HepG2 (cell line): ENCODE results near the gene ANAPC5. TPM values are rescaled to one million over a fixed set of nuclear protein-coding genes. Genes with fewer than 3 reads are reported as not detected.

ENCODE experiments used
- CENPBD1 ChIP-seq: sonication (generic); formaldehyde crosslinking; IDR thresholded peaks from 2 replicates; pipeline ENCODE4 v1.8.0; 2022; ENCODE audit warnings: missing genetic modification reagents, low read depth, mild to moderate bottlenecking, borderline replicate concordance
- GABPA ChIP-seq, 2 experiments: IDR thresholded peaks; 2 replicates each; pipeline ENCODE4 v1.6.1; 2011 to 2016; ENCODE audit warnings: low read depth in 2 of 2, low read length in 1 of 2, missing biosample characterization in 1 of 2, missing genetic modification characterization in 1 of 2
- KLF12 ChIP-seq: sonication (generic); formaldehyde crosslinking; IDR thresholded peaks from 2 replicates; pipeline ENCODE4 v1.4.0; 2020; ENCODE audit warnings: missing genetic modification reagents, borderline replicate concordance
- ZNF280B ChIP-seq: sonication (generic); formaldehyde crosslinking; IDR thresholded peaks from 2 replicates; pipeline ENCODE4 v1.5.0; 2020; ENCODE audit warnings: missing genetic modification reagents, mild to moderate bottlenecking, borderline replicate concordance
- ZNF563 ChIP-seq: sonication (generic); formaldehyde crosslinking; IDR thresholded peaks from 2 replicates; pipeline ENCODE4 v1.8.0; 2022; ENCODE audit warnings: mild to moderate bottlenecking, moderate library complexity, missing genetic modification reagents
- ZNF567 ChIP-seq: sonication (generic); formaldehyde crosslinking; IDR thresholded peaks from 2 replicates; pipeline ENCODE4 v1.8.1; 2023; ENCODE audit warnings: mild to moderate bottlenecking, missing genetic modification reagents, borderline replicate concordance
- ZNF670 ChIP-seq: sonication (generic); formaldehyde crosslinking; IDR thresholded peaks from 2 replicates; pipeline ENCODE4 v1.8.0; 2022; ENCODE audit warnings: mild to moderate bottlenecking, missing genetic modification reagents, borderline replicate concordance
- ZNF704 ChIP-seq: sonication (generic); formaldehyde crosslinking; IDR thresholded peaks from 2 replicates; pipeline ENCODE4 v1.8.1; 2023; ENCODE audit warnings: mild to moderate bottlenecking, inconsistent platforms, moderate library complexity, missing genetic modification reagents, borderline replicate concordance
- ZNF775 ChIP-seq: sonication (generic); formaldehyde crosslinking; IDR thresholded peaks from 2 replicates; pipeline ENCODE4 v1.4.0; 2020; ENCODE audit warnings: missing genetic modification reagents, mild to moderate bottlenecking, moderate library complexity, borderline replicate concordance
- ZNF780A ChIP-seq: sonication (generic); formaldehyde crosslinking; IDR thresholded peaks from 2 replicates; pipeline ENCODE4 v1.8.0; 2022; ENCODE audit warnings: mild to moderate bottlenecking, missing genetic modification reagents, moderate library complexity
- polyA plus RNA-seq, 8 experiments: library from polyadenylated mRNA; depleted of rRNA in 3 of 8; stranded (reverse) in 7 of 8; unstranded in 1 of 8; fragments of >200 nt; fragmentation: Illumina TruSeq in 4 of 8; extraction: Trizol in 4 of 8; gene quantifications; 2 replicates each; pipeline versions ENCODE4 v1.2.1 to v1.2.3, GENCODE V29; 2011 to 2016; ENCODE audit warnings: low read depth in 4 of 8, missing spikeins in 1 of 8, mixed read lengths in 1 of 8; ENCODE audit not compliant: insufficient read depth in 1 of 8
- total RNA-seq, 5 experiments: library from RNA; depleted of rRNA; stranded (reverse); fragments of >200 nt; fragmentation: Illumina TruSeq; extraction: Trizol; gene quantifications; 2 replicates each; pipeline ENCODE4 v1.2.3, GENCODE V29; 2016; ENCODE audit warnings: low read depth in 1 of 5
- TF ChIP-seq, protein P1 (sequence below): IDR thresholded peaks from 2 replicates; pipeline ENCODE4 v1.6.1; 2016; ENCODE audit warnings: low read depth, missing genetic modification reagents, missing compliant biosample characterization
- TF ChIP-seq, protein P2 (sequence below): sonication (generic); formaldehyde crosslinking; IDR thresholded peaks from 2 replicates; pipeline ENCODE4 v1.4.0; 2020; ENCODE audit warnings: mild to moderate bottlenecking, missing genetic modification reagents, borderline replicate concordance
- TF ChIP-seq, protein P3 (sequence below): sonication (generic); formaldehyde crosslinking; conservative IDR thresholded peaks from 2 replicates; pipeline ENCODE4 v1.8.0; 2022; ENCODE audit warnings: mild to moderate bottlenecking, moderate library complexity, missing genetic modification reagents

Gene ANAPC5
- total and polyA plus RNA-seq, 2 of the 13 experiments (the other 11 are each of a cell fraction or from before 2014, with no cell fraction given), result 146 to 161 TPM

DNA sequence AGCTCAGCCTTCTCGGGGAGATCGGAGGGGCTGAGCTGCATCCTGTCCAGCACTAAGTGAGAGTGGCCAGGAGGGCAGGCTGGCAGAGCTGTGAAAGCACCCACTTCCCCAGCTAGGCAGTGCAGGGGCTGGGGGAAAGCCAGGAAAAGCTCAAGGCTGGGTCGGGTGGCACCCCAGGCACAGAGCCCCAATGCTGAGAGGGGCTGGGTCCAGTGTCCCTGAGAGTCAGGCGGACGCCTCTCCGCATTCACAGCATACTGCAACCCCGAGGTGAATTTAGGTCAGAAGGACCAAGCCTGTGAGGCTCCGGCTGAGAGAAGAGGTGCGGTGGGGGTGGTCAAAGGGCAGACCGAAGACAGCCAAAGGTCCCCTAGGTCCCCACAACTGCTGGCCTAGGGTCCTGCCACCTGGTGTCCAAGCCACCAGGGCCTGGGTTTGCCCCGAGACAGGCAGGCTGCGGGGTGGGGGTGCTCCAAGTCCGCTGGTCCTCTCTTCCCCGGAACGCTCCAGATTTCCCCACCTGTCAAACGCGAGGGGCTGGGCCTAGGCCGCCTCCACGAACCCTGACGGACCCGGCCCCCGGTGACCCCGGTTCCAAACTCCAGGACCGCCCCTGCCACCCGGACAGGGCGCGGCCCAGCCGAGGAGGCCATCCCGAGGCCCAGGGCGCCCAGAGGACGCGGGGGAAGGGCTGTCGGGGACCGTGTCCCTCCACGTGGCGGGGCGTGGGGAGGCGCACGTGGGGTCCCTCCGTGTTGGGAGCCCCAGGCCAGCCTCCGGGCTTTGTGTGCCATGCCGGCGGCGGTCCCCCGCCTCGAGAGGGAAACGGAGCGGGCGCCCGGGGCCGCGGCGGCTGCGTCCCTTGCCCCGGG lies 56.2 kb downstream of the ANAPC5 start (continued):
- TF ChIP-seq, protein P1, sequence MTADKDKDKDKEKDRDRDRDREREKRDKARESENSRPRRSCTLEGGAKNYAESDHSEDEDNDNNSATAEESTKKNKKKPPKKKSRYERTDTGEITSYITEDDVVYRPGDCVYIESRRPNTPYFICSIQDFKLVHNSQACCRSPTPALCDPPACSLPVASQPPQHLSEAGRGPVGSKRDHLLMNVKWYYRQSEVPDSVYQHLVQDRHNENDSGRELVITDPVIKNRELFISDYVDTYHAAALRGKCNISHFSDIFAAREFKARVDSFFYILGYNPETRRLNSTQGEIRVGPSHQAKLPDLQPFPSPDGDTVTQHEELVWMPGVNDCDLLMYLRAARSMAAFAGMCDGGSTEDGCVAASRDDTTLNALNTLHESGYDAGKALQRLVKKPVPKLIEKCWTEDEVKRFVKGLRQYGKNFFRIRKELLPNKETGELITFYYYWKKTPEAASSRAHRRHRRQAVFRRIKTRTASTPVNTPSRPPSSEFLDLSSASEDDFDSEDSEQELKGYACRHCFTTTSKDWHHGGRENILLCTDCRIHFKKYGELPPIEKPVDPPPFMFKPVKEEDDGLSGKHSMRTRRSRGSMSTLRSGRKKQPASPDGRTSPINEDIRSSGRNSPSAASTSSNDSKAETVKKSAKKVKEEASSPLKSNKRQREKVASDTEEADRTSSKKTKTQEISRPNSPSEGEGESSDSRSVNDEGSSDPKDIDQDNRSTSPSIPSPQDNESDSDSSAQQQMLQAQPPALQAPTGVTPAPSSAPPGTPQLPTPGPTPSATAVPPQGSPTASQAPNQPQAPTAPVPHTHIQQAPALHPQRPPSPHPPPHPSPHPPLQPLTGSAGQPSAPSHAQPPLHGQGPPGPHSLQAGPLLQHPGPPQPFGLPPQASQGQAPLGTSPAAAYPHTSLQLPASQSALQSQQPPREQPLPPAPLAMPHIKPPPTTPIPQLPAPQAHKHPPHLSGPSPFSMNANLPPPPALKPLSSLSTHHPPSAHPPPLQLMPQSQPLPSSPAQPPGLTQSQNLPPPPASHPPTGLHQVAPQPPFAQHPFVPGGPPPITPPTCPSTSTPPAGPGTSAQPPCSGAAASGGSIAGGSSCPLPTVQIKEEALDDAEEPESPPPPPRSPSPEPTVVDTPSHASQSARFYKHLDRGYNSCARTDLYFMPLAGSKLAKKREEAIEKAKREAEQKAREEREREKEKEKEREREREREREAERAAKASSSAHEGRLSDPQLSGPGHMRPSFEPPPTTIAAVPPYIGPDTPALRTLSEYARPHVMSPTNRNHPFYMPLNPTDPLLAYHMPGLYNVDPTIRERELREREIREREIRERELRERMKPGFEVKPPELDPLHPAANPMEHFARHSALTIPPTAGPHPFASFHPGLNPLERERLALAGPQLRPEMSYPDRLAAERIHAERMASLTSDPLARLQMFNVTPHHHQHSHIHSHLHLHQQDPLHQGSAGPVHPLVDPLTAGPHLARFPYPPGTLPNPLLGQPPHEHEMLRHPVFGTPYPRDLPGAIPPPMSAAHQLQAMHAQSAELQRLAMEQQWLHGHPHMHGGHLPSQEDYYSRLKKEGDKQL (CRISPR knock-in tag), result no peak
- TF ChIP-seq ZNF704 (CRISPR knock-in tag), result no peak
- TF ChIP-seq, protein P2, sequence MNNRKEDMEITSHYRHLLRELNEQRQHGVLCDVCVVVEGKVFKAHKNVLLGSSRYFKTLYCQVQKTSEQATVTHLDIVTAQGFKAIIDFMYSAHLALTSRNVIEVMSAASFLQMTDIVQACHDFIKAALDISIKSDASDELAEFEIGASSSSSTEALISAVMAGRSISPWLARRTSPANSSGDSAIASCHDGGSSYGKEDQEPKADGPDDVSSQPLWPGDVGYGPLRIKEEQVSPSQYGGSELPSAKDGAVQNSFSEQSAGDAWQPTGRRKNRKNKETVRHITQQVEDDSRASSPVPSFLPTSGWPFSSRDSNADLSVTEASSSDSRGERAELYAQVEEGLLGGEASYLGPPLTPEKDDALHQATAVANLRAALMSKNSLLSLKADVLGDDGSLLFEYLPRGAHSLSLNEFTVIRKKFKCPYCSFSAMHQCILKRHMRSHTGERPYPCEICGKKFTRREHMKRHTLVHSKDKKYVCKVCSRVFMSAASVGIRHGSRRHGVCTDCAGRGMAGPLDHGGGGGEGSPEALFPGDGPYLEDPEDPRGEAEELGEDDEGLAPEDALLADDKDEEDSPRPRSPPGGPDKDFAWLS (CRISPR knock-in tag), result no peak
- no peak for TF ChIP-seq ZNF280B (CRISPR knock-in tag)
- TF ChIP-seq CENPBD1, result no peak
- no peak for TF ChIP-seq ZNF567 (CRISPR knock-in tag)
- TF ChIP-seq ZNF780A (CRISPR knock-in tag), result no peak
- no peak for TF ChIP-seq ZNF670 (CRISPR knock-in tag)
- TF ChIP-seq, protein P3, sequence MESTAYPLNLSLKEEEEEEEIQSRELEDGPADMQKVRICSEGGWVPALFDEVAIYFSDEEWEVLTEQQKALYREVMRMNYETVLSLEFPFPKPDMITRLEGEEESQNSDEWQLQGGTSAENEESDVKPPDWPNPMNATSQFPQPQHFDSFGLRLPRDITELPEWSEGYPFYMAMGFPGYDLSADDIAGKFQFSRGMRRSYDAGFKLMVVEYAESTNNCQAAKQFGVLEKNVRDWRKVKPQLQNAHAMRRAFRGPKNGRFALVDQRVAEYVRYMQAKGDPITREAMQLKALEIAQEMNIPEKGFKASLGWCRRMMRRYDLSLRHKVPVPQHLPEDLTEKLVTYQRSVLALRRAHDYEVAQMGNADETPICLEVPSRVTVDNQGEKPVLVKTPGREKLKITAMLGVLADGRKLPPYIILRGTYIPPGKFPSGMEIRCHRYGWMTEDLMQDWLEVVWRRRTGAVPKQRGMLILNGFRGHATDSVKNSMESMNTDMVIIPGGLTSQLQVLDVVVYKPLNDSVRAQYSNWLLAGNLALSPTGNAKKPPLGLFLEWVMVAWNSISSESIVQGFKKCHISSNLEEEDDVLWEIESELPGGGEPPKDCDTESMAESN (CRISPR knock-in tag), result peak; percentile 44; the same call in 1 of the 2 replicates
- TF ChIP-seq ZNF563 (CRISPR knock-in tag), result no peak; the same call in 1 of the 2 replicates
- no peak for TF ChIP-seq GABPA (IDR thresholded peaks at IDR 0.05; ENCODE audit: low read depth, low read length)
- TF ChIP-seq GABPA (CRISPR knock-in tag; IDR thresholded peaks at IDR 0.05; ENCODE audit: low read depth), result no peak
- TF ChIP-seq KLF12, result no peak
- TF ChIP-seq ZNF775 (CRISPR knock-in tag), result no peak
